ENCODE results near the gene KERA.

KERA gene

GRCh38 chr12:91004872-91005271, 53.0 kb downstream of the KERA start, which contains the start of gene EPYC:
Gene EPYC (minus strand): TSS chr12:91004972. CDS start chr12:91002565, 2,407 bp downstream.
- TF ChIP-seq, protein P1, sequence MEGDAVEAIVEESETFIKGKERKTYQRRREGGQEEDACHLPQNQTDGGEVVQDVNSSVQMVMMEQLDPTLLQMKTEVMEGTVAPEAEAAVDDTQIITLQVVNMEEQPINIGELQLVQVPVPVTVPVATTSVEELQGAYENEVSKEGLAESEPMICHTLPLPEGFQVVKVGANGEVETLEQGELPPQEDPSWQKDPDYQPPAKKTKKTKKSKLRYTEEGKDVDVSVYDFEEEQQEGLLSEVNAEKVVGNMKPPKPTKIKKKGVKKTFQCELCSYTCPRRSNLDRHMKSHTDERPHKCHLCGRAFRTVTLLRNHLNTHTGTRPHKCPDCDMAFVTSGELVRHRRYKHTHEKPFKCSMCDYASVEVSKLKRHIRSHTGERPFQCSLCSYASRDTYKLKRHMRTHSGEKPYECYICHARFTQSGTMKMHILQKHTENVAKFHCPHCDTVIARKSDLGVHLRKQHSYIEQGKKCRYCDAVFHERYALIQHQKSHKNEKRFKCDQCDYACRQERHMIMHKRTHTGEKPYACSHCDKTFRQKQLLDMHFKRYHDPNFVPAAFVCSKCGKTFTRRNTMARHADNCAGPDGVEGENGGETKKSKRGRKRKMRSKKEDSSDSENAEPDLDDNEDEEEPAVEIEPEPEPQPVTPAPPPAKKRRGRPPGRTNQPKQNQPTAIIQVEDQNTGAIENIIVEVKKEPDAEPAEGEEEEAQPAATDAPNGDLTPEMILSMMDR (IDR thresholded peaks at IDR 0.05; ENCODE audit: poor library complexity, severe bottlenecking) = no peak
- Histone ChIP-seq H3K4me1 (ENCODE audit: insufficient read depth, poor library complexity, severe bottlenecking) (peaks cover 4% of the 10 kb centered on the region), H3K27ac (ENCODE audit: poor library complexity, severe bottlenecking) (no peak within 1 kb of the TSS), H3K27me3 (ENCODE audit: insufficient read depth, poor library complexity, severe bottlenecking) (peaks cover 6% of the 10 kb centered on the region), H3K9me3 (ENCODE audit: severe bottlenecking) (no peaks in the 10 kb centered on the region), H3K4me3 (ENCODE audit: severe bottlenecking) (no peak within 1 kb of the TSS), H3K36me3 (ENCODE audit: low read depth) (no peaks in the 10 kb centered on the region)
- ATAC-seq (ENCODE audit: low read depth) (no peak), DNase-seq (ENCODE audit: low spot score) (no peak)

GRCh38 chr12:91003737-91004136, 54.1 kb downstream of the KERA start:
- Histone ChIP-seq H3K27ac (ENCODE audit: poor library complexity, severe bottlenecking) (no peak overlapping the region), H3K36me3 (ENCODE audit: low read depth) (no peaks in the 10 kb centered on the region), H3K27me3 (ENCODE audit: insufficient read depth, poor library complexity, severe bottlenecking) (peaks cover 6% of the 10 kb centered on the region), H3K4me1 (ENCODE audit: insufficient read depth, poor library complexity, severe bottlenecking) (peaks cover 7% of the 10 kb centered on the region), H3K9me3 (ENCODE audit: severe bottlenecking) (no peaks in the 10 kb centered on the region), H3K4me3 (ENCODE audit: severe bottlenecking) (no peak overlapping the region)
- TF ChIP-seq, protein P1 (IDR thresholded peaks at IDR 0.05; ENCODE audit: poor library complexity, severe bottlenecking) = no peak
- no peak for DNase-seq (ENCODE audit: low spot score)
- ATAC-seq (ENCODE audit: low read depth) = no peak

DNA sequence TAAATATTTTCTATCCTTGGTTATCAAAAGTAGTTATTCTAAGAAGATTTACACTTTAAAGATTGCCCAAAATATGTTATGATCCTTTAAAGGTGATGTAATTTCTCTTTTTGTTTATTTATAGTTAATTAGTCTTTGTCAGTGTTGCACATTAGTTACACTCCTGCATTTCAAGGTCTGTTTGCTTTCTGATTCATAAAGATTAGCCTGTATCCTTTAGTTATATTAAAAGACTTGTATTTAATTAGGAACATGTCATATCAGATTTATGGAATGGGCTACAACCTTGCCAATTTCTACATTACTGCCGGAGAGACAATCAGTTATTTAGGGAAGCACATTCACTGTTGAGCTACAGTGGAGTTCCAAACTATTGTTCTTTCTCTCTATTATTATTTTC, 56.5 kb downstream of the KERA start:
- H3K27me3 ChIP-seq (ENCODE audit: insufficient read depth, poor library complexity, severe bottlenecking) = peaks cover 6% of the 10 kb centered on the region
- ATAC-seq (ENCODE audit: low read depth) = no peak
- peaks cover 7% of the 10 kb centered on the region for H3K4me1 ChIP-seq (ENCODE audit: insufficient read depth, poor library complexity, severe bottlenecking)
- no peak overlapping the region for H3K27ac ChIP-seq (ENCODE audit: poor library complexity, severe bottlenecking)
- no peaks in the 10 kb centered on the region for H3K36me3 ChIP-seq (ENCODE audit: low read depth)
- TF ChIP-seq, protein P1 (IDR thresholded peaks at IDR 0.05; ENCODE audit: poor library complexity, severe bottlenecking) = no peak
- DNase-seq (ENCODE audit: low spot score) = no peak
- H3K4me3 ChIP-seq (ENCODE audit: severe bottlenecking) = no peak overlapping the region
- H3K9me3 ChIP-seq (ENCODE audit: severe bottlenecking) = no peaks in the 10 kb centered on the region
